Keratinocyte (primary cell): ENCODE results near the gene ZBED3.

ENCODE experiments used
- CTCF ChIP-seq, 3 experiments: IDR thresholded peaks in 1 of 3; conservative IDR thresholded peaks in 1 of 3; optimal IDR thresholded peaks in 1 of 3; 2 replicates in 2 of 3; 3 replicates in 1 of 3; pipeline versions ENCODE3 to v1.5.1; 2011; ENCODE audit warnings: low read length in 3 of 3, mild to moderate bottlenecking in 3 of 3, moderate library complexity in 2 of 3, control low read depth in 1 of 3, inconsistent platforms in 1 of 3; ENCODE audit not compliant: insufficient read depth in 2 of 3; ENCODE audit errors: extremely low read depth in 1 of 3
- EZH2 ChIP-seq: IDR thresholded peaks from one replicate; pipeline ENCODE4 v1.6.1; 2012; ENCODE audit warnings: inconsistent platforms, mild to moderate bottlenecking, low read length, moderate library complexity

DNA sequence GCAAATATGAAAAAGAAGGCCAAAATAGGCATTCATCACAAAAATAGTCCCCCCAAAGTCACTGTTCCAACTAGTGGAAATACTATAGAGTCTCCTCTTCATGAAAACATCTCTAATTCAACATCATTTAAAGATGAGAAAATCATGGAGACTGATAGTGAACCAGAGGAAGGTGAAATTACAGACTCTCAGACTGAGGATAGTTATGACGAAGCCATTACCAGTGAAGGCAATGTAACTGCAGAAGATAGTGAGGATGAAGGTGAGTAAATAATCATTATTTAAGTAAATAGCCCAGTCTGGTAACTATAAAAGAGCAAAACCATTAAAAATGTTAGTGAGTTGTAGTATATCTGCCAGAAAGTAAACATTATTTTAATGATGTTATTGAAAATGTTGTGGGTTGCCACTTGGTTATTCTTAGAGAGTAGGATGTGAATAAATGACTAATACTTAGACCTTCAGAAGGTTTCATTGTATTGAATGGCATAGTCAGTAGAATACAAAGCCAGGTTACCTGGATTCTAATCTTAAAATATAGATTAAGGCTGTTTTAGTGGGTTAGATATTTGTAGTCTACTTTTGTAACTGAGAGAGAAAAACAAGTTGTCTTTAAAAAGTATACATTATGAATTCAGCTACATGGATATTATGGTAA is 40.5 kb downstream of the ZBED3 start:
- TF ChIP-seq EZH2 (no peak), CTCF (optimal IDR thresholded peaks at IDR 0.05 in 1 of 3, IDR thresholded peaks at IDR 0.05 in 1 of 3, conservative IDR thresholded peaks at IDR 0.05 in 1 of 3; ENCODE audit: extremely low read depth in 1 of 3, insufficient read depth in 2 of 3, low read length in 3 of 3) (no peak)
